Left lung (tissue), 10 donors: ENCODE data around the gene SPEF1. TPM values are rescaled to one million over a fixed set of nuclear protein-coding genes. Genes with fewer than 3 reads are reported as not detected.

Experiments used
- ATAC-seq: fragments of 200-7000 bp; cut with Tn5 transposase; one replicate; pipeline ENCODE4 v1.9.1; 2020; ENCODE audit warnings: moderate library complexity
- DNase-seq, 4 donors: peaks; one replicate each; pipeline ENCODE4 v3.0.0-alpha.2; 2013 to 2020
- H3K27ac ChIP-seq, 2 donors: fragments of 200-600 bp; sonication (generic) in 1 of 2; one replicate each; pipeline versions ENCODE4 v1.5.0 to v1.8.0; 2020 to 2021
- H3K27me3 ChIP-seq, 2 donors: fragments of 200-600 bp; sonication (generic) in 1 of 2; one replicate each; pipeline versions ENCODE4 v1.5.0 to v1.8.0; 2020 to 2021
- H3K36me3 ChIP-seq, 2 donors: fragments of 200-600 bp; sonication (generic) in 1 of 2; one replicate each; pipeline versions ENCODE4 v1.5.0 to v1.8.0; 2020 to 2021
- H3K4me1 ChIP-seq, 2 donors: fragments of 200-600 bp; one replicate each; pipeline ENCODE4 v1.8.0; 2021
- H3K4me3 ChIP-seq, 2 donors: fragments of 200-600 bp; sonication (generic) in 1 of 2; one replicate each; pipeline versions ENCODE4 v1.5.0 to v1.8.0; 2020 to 2021; ENCODE audit warnings: mild to moderate bottlenecking in 1 of 2
- H3K9me3 ChIP-seq, 2 donors: fragments of 200-600 bp; sonication (generic) in 1 of 2; one replicate each; pipeline versions ENCODE4 v1.5.0 to v1.8.0; 2020 to 2021
- intact Hi-C, 2 donors: fragments of 100-400 bp; cut with DNase I; formaldehyde crosslinking; loops; one replicate each; pipeline versions ENCODE4 v1.11.2 to v1.14.2; 2022
- polyA plus RNA-seq, 6 donors: library from polyadenylated mRNA; unstranded; fragments of 120-200 nt; gene quantifications; one replicate each; pipeline ENCODE4 v1.2.1, GENCODE V29; 2013; ENCODE audit not compliant: insufficient read length in 6 of 6
- total RNA-seq, 2 donors: library from RNA; stranded (reverse); fragmentation: NEBNext Ultra II Directional; extraction: Animal tissue kit (Norgen Biotek cat#: 25700); gene quantifications; one replicate each; pipeline ENCODE4 v1.2.1, GENCODE V29; 2021
- TF ChIP-seq, protein P1 (sequence below), 2 donors: fragments of 200-600 bp; sonication (generic) in 1 of 2; IDR thresholded peaks; one replicate each; pipeline versions ENCODE4 v1.5.0 to v1.8.0; 2021; ENCODE audit warnings: antibody characterized with exemption in 2 of 2
- donor health status: DM: no; HTN: yes; CAD: no.
- donor health status: DM: no; HTN: no; CAD: no.

Gene SPEF1
- total and polyA plus RNA-seq, 8 donors = 0.26 to 4.0 (median 1.9) TPM

DNA sequence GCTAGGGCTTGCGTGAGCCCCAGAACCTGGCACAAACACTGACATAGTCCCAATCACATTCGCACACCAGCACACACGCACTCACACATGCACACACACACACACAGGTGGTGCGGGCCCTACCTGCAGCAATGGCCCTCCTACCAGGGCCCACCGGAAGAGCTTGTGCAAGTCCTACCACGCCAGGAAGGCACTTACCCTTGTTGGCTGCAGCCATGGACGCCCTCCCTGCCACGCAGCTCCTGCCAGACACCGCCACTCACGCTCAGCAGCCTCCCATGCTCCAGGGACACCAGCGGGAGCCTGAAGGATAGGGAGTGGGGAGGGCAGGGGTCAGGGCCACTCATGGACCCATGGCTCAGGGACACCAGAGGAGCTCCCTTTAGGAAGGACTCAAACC is 21.4 kb downstream of the SPEF1 start:
- H3K4me3 ChIP-seq = no peak overlapping the region
- no peak for DNase-seq
- no peaks in the 10 kb centered on the region for H3K9me3 ChIP-seq
- peaks cover 0 to 22% of the 10 kb centered on the region in 2 donors for H3K4me1 ChIP-seq
- intact Hi-C loops = no loop called here
- H3K36me3 ChIP-seq = peaks cover 0 to 32% of the 10 kb centered on the region in 2 donors
- TF ChIP-seq, protein P1, sequence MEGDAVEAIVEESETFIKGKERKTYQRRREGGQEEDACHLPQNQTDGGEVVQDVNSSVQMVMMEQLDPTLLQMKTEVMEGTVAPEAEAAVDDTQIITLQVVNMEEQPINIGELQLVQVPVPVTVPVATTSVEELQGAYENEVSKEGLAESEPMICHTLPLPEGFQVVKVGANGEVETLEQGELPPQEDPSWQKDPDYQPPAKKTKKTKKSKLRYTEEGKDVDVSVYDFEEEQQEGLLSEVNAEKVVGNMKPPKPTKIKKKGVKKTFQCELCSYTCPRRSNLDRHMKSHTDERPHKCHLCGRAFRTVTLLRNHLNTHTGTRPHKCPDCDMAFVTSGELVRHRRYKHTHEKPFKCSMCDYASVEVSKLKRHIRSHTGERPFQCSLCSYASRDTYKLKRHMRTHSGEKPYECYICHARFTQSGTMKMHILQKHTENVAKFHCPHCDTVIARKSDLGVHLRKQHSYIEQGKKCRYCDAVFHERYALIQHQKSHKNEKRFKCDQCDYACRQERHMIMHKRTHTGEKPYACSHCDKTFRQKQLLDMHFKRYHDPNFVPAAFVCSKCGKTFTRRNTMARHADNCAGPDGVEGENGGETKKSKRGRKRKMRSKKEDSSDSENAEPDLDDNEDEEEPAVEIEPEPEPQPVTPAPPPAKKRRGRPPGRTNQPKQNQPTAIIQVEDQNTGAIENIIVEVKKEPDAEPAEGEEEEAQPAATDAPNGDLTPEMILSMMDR (IDR thresholded peaks at IDR 0.05) = no peak
- no peaks in the 10 kb centered on the region for H3K27me3 ChIP-seq
- no peak overlapping the region for H3K27ac ChIP-seq
- no peak for ATAC-seq

DNA sequence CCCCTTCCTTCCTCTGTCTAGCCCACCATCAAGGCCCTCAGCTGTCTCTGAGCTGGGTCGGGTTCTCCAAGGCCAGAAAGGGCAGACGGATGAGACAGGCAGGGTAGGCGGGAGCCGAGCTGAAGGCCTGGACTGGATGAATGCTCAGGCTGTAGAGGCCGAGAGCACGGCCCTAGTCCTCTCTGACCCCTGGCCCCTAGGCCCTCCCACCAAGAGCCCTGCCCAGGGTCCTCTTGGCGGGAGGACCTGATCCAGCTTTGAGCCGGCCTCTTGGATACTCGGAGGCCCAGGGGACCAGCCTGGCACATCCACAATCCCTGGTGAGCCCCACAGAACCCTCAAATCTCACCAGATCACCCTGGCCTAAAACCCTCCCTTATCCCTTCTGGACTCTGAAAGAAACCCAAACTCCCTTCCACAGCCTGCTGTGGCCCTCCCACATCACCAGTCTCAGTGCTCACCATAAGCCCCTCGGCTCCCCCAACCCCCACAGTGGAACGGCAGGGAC is 21.9 kb downstream of the SPEF1 start:
- no peak overlapping the region for H3K27ac ChIP-seq
- DNase-seq (no peak), ATAC-seq (no peak)
- TF ChIP-seq, protein P1 (IDR thresholded peaks at IDR 0.05) = no peak
- no peaks in the 10 kb centered on the region for H3K27me3 ChIP-seq
- peaks cover 0 to 36% of the 10 kb centered on the region in 2 donors for H3K36me3 ChIP-seq
- peaks cover 0 to 17% of the 10 kb centered on the region in 2 donors for H3K4me1 ChIP-seq
- H3K4me3 ChIP-seq = no peak overlapping the region
- H3K9me3 ChIP-seq = no peaks in the 10 kb centered on the region
- intact Hi-C loops = no loop called here

DNA sequence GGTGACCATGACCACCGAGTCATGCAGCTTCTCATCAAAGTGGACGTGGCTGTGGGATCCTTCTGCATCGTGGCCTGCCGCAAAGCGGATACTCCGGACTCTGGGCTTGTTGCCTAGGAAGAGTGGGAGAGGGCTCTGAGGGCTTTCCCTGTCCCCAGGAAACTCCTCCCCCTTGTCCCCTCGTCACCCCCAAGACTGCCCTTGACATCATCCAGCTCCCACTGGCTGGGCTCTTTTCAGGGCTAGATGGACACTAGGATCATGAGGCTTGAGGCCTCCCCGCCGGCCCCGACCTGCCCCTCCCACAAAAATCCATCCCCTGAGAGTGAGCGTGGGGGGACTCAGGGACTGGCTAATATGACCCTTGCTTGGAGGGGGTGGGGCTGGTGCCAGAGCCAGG is 22.7 kb downstream of the SPEF1 start:
- no peak overlapping the region for H3K4me3 ChIP-seq
- no peak overlapping the region for H3K27ac ChIP-seq
- TF ChIP-seq, protein P1 (IDR thresholded peaks at IDR 0.05) = no peak
- peaks cover 0 to 9% of the 10 kb centered on the region in 2 donors for H3K4me1 ChIP-seq
- DNase-seq (no peak), ATAC-seq (no peak)
- no peaks in the 10 kb centered on the region for H3K9me3 ChIP-seq
- no peaks in the 10 kb centered on the region for H3K27me3 ChIP-seq
- intact Hi-C loops = no loop called here
- H3K36me3 ChIP-seq = peaks cover 0 to 42% of the 10 kb centered on the region in 2 donors

DNA sequence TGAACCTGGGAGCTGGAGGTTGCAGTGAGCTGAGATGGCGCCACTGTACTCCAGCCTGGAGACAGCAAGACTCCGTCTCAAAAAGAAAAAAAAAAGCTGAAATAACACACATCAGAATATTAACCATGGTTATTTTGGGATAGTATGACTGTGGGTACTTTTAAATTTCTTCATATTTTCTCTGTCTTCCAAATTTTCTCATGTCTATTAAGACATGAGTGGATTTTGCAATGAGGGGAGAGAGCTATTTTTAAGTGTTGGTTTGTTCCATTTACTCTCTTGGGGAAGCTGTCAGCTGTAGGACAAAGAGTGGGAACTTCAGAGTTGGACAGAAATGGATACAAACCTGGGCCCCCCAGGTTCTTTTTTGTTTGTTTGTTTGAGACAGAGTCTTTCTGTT is 24.0 kb downstream of the SPEF1 start:
- DNase-seq = no peak
- H3K27ac ChIP-seq = no peak overlapping the region
- intact Hi-C loops = no loop called here
- no peak overlapping the region for H3K4me3 ChIP-seq
- TF ChIP-seq, protein P1 (IDR thresholded peaks at IDR 0.05) = no peak
- peaks cover 0 to 45% of the 10 kb centered on the region in 2 donors for H3K36me3 ChIP-seq
- no peak for ATAC-seq
- peaks cover 0 to 19% of the 10 kb centered on the region in 2 donors for H3K4me1 ChIP-seq
- H3K9me3 ChIP-seq = no peaks in the 10 kb centered on the region
- no peaks in the 10 kb centered on the region for H3K27me3 ChIP-seq

DNA sequence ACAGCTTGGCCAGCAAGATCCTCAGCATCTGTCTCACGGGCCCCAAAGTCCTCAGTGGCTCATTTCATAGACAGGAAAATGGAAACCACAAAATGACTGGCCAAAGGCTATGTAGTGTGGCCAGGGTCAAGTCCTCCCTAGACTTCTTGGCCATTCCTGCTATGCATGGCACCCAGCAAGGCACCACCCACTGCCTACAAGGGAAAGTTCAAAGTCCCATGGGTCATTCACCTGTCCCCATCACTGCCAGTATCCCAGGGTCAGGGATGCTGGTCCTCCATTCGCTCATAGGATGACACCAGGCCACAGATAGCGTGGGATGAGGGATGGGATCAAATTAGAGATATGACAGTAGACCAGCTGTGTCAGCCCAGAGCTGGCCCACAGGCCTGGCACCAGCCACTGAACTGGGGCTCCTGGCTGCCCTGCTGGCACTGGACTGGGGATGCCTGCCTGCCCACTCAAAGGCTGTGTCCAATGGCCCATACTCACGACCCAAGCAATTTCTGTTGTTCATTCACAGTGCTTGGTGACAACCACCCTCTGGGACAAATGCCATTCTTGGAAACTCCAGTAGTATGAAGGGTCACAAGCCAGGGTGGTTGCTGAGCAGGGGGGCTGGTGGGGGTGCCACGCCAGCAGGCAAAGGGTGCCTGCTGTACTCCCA is 25.3 kb downstream of the SPEF1 start:
- no peak for DNase-seq
- intact Hi-C loops = no loop called here
- TF ChIP-seq, protein P1 (IDR thresholded peaks at IDR 0.05) = no peak
- ATAC-seq = no peak
- peaks cover 0 to 58% of the 10 kb centered on the region in 2 donors for H3K36me3 ChIP-seq
- H3K4me3 ChIP-seq = no peak overlapping the region
- peaks cover 0 to 32% of the 10 kb centered on the region in 2 donors for H3K4me1 ChIP-seq
- no peak overlapping the region for H3K27ac ChIP-seq
- H3K27me3 ChIP-seq = peaks cover 0 to 10% of the 10 kb centered on the region in 2 donors
- H3K9me3 ChIP-seq = no peaks in the 10 kb centered on the region
